ENCODE results near the gene RIPOR3.
A peak's percentile ranks its signal among the peaks of the same experiment; 100 is the strongest.

Gene RIPOR3
- total RNA-seq = 0 to 0.05 (median 0) reads per million in 3 experiments

DNA sequence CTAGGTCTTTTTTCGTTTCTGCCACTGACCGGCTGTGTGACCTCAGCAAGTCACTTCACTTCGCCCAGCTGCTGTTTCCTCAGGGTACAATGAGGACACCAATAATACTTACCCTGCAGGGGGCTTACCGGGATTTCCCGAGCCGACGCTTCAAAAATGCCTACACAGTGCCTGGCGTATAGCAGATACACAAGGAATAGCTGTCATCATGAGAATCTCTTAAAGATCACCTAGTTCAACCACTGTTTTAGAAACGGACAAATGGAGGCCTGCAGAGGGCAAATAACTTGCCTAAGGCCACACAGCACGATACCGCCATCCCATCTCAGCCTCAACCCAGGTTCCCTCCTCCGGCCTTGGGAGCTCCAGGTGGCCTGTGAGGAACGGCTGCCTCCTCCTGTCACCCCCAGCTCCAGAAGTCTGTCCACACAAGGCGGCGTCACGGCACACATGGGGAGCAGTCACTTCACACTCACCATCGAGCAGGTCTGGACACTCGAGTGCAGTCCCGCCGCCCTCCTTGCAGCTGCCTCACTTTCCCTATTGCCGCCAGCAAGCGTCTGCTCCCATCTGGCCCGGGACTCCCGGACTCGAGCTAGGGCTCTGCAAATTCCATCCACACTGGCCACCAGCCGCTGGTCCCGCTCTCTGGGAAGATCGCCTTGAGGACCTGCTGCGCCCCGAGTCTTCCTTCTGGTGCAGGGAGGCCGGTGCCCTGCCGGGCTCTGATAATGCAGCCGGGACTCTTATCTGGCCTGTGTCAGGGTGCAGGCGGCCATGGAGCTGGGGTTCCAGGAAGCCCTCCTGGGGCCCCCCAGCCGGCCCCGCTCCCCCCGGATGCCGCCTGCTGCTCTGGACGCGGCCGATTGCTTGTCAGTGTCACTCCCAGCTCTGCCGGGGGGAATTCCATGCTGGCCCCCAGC lies at the start of gene RIPOR3:
Gene RIPOR3, minus strand, starts transcription at position 893 of the 923 bp plus-strand sequence. Its CDS starts 414 bp downstream, at position 479.
- no peak for DNase-seq

DNA sequence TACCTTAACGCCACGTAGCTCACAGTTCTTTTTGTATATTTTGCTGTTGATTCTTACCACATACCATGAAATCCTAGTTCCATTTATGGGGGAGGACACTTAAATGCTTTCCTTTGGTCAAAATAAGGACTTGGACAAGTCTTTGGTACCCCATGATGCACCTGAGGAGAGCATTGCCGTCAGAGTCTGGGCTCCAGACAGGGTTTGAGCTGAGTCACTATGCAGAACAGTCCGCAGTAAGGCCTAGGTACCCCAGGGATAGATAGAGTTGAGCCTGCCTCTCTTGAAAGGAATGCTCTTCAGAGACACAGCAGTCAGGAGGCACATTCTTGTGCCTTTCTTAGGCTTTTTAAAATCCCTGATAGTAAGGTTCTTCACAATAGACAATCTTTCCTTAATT lies 46.0 kb upstream of the RIPOR3 start:
- DNase-seq = no peak

DNA sequence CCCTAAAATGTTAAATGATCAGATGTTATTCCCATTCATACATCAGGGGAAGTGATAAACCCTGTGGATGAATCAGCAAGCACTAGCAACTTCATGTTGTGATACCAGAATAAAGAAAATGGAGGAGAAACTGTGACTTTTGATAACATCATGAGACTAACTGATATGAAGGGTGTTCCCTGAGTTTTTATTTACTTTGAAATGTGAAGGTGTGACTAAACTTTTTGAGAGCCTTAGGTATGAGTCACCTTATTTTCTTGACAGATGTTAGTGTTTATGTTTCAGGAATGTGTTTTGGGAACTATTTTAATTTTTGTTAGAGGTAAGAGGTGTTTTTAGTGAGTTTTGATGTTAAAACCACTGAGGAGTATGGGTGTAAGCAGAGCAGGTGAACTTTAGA lies 44.5 kb upstream of the RIPOR3 start:
- DNase-seq = no peak

- no peak for DNase-seq
These were observed 43.7 kb upstream of the RIPOR3 start for GRCh38 chr20:50734730-50735679.

GRCh38 chr20:50733644-50734349 lies 42.5 kb upstream of the RIPOR3 start:
- no peak for DNase-seq

DNA sequence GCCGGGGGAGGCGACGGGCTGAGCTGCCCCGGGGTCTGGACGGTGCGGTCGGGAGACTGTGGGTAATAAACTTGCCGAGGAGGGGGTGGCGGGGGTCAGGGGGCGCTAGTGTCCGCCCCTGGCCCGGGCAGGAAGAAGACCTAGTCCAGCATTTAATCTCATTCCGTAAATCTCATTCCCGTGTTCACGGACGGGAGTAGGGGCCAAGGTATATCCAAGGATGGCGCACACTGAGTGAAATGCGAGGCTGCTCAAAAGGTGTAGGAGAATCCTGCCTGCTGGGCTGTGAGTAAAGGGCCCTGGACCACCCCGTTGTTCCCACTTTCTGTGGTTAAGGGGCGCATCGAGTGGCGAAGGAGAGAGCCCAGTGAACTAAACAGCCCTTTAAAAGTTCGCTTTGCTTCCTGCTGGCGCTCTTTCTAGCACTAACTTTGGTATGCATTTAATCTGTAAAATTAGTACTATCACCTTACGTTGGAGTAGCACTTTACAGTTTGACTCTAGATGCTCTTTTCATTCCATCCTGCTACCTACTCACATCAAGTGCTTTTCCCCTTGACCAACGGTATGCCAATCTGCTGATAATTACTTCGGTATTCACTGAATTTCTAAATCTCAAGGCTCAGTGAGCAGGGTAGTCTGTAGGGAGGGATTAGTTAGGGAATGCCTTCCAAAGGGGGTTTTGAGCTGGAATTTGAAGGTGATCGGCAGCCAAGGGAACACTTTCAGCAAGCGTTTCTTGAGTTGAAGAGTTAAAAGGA lies 40.8 kb upstream of the RIPOR3 start:
- no peak for DNase-seq

DNA sequence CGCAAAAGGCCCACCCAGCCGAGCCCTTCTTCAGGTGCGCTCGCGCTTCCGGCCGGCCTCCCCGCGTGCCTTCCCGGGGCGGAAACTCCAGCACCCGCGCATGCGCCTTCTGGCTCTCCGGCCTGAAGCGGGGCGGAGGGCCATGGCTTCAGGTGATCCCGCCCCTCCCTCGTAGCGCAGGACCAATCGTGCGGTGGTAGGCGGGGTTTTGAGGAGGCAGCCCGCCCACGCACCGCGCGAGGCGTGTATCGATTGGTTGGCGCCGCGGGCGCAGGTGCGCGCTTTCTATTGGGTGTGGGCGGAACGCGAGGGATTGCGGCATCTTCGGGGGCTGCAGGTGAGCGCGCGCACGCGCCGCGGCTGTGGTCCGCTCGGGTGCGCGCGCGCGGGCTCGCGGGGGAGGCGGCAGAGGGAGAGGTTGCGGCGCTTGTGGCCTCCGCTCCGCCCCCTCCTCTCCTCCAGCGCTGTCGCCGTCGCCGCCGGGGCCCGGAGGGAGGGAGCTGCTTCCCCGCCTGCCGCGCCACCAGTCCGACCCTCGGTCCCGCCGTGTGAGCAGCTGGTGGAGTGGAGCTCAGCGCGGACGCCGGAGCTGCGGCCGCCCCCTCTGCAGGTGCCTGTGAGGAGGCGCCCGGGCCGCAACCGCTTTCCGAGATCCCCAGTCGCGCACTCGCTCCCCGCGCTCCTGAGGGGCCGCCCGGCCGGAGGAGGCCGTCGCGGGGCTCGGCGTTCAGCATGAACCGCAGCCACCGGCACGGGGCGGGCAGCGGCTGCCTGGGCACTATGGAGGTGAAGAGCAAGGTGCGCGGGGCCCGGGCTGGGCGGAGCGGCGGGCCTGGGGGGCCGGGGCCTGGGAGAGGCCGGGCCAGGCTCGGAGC lies 40.0 kb upstream of the RIPOR3 start, which contains the start of gene PARD6B:
Gene PARD6B, plus strand, starts transcription at position 526 of the 875 bp plus-strand sequence. Its CDS starts 207 bp downstream, at position 733.
- peak; percentile 100 for DNase-seq

- no peak for DNase-seq
These were observed 39.4 kb upstream of the RIPOR3 start for GRCh38 chr20:50730765-50731054.

DNA sequence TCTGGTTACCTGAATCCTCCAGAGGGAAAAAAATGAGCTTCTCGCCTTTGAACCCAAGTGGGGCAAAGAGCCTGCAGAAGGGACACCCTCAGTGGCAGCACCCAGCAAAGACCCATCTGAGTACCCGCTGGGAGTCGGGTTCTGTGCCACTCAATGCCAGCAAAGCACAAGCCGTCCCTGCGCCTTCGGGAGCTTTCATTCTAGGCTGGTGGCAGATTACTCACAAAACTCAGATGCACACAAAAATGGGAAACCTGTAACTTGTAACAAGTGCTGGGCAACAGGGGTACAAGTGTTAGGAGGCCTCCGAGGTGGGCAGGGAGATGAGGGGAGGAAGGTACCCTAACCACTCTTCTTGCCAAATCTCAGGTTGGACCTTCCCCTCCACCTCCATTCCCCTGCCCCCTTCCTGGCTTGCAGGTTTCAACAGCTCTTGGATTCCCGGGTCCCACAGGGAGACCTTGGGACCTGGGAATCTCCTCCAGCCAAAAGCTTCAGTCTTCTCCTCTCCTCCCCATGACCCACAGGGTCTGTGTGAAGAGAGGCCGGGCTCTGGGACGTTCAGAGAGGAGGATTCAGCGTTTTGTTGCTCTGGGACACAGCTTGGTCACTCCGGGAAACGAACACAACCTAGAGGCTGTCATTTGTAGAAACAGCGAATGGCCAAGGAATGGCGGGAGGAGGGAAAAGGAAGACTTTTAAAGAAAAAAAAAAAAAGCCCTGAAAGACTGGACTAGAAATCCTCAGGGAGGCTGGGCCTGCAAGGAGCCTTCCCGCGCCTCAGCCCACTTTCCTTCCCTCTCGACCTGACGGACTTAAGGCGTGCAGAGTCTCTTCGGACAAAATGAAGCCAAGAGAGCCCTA lies 38.8 kb upstream of the RIPOR3 start:
- DNase-seq = no peak

- DNase-seq = no peak
These were observed 37.9 kb upstream of the RIPOR3 start for GRCh38 chr20:50728981-50729874.

DNA sequence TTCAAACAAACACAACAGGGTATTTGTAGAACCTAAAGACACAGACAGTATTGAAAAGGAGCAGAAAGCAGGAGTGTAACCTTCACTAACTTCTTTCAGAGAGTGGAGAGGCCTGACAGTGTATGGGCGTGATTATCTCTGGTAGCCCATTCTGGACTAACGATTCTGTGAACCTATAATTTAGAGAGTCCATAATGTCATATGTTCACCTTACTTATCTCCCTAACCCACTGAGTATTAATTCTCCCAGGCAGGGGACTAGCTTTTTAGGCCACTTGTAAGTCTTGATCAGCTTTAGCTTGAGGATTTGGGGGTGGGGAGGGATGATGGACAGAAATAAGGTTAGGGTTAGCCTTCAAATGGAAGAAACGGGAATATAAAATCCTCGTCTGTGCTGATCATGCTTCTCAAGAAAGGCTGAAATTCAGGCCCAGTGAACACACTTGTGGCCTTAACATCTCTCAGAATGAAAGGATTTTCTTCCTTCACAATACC lies 37.2 kb upstream of the RIPOR3 start:
- DNase-seq = no peak

GRCh38 chr20:50727792-50728485 lies 36.6 kb upstream of the RIPOR3 start:
- no peak for DNase-seq

GRCh38 chr20:50726955-50727791 lies 35.8 kb upstream of the RIPOR3 start:
- no peak for DNase-seq

- DNase-seq = no peak
These were observed 34.3 kb upstream of the RIPOR3 start for GRCh38 chr20:50725724-50726005.

DNA sequence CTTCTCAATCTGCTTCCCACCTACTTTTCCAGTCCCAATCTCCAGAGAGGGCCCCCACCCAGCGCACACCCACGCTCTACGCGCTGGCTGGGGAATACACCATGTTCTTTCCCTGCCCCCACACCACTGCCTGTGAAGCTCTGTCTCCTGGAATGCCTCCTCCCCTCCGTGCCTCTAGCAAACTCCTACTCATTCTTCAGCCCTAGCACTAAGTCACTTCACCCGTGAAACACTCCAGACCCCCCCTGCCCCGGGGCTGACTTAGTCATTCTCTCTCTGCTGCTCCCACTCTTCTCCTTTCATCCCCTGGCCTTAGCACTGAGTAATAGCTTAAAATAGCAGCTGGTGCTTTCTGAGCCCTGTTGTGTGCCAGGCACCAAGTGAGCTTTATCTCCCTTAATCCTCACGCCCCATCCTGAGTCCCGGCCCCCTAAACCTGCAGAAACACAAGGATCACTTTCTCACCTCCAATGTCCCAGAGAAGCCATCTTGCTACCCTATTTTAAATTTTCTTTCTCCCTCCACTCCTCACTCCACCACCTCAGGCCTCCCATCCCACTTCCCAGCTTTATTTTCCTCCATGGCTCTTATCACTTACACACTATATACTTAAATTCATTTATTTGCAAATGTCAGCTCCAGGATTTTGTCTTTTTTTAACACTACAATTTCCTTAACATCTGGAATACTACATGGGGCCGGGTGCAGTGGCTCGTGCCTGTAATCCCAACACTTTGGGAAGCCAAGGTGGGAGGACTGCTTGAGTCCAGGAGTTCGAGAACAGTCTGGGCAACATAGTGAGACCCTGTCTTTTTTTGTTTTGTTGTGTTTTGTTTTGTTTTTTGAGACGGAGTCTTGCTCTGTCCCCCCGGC lies 33.7 kb upstream of the RIPOR3 start:
- DNase-seq = no peak

DNA sequence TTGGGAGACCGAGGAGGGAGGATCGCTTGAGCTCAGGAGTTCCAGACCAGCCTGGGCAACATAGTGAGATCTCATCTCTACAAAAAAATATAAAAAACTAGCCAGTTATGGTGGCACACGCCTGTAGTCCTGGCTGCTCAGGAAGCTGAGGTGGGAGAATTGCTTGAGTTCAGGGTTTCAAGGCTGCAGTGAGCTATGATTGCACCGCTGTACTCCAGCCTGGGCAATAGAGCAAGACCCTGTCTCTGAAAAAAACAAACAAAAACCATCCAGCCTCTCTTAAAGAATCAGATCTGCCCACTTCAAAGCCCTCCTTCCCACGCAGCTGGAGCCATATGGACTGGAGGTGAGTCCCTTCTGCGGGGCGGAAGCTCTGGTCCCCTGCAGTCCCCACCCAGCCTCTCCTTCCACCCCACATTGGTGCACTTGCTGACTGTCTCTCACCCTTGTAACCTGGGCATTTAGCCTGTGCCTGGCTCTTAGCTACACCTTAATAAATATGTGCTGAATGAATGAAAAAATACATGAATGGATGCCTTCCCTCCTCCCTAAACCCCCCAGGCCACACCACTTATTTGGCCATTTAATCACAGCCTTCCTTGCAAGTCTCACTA lies 32.9 kb upstream of the RIPOR3 start:
- DNase-seq = no peak
